OCI-LY1 (cell line): ENCODE measurements around the gene LEP.

Source experiments
- H2AFZ ChIP-seq: fragments of 200-600 bp; sonication (generic), shearing (Covaris generic); 2 replicates; pipeline ENCODE4 v1.6.0; 2014; ENCODE audit warnings: antibody characterized with exemption, mild to moderate bottlenecking, low read length
- H3F3A ChIP-seq: fragments of 200-600 bp; sonication (generic), shearing (Covaris generic); 2 replicates; pipeline ENCODE4 v1.6.0; 2014; ENCODE audit warnings: mild to moderate bottlenecking, antibody characterized with exemption, low read length, moderate library complexity; ENCODE audit not compliant: insufficient read depth
- H3K27ac ChIP-seq: fragments of 200-600 bp; sonication (generic); 2 replicates; pipeline ENCODE4 v1.5.1; 2014; ENCODE audit warnings: low read length, mixed run types, mild to moderate bottlenecking, low read depth; ENCODE audit not compliant: poor library complexity, severe bottlenecking
- H3K27me3 ChIP-seq: fragments of 200-600 bp; sonication (generic); 2 replicates; pipeline ENCODE4 v1.6.0; 2014; ENCODE audit warnings: antibody characterized with exemption, mild to moderate bottlenecking, low read length, moderate library complexity; ENCODE audit not compliant: insufficient read depth
- H3K36me3 ChIP-seq: fragments of 200-600 bp; sonication (generic); 2 replicates; pipeline ENCODE4 v1.6.1; 2014; ENCODE audit warnings: mild to moderate bottlenecking, antibody characterized with exemption, low read length, moderate library complexity, mixed read lengths; ENCODE audit not compliant: insufficient read depth
- H3K4me1 ChIP-seq: fragments of 200-600 bp; sonication (generic); 2 replicates; pipeline ENCODE4 v1.5.1; 2014; ENCODE audit warnings: mild to moderate bottlenecking, low read length, moderate library complexity; ENCODE audit not compliant: insufficient read depth, severe bottlenecking
- H3K4me2 ChIP-seq: fragments of 200-600 bp; sonication (generic), shearing (Covaris generic); 2 replicates; pipeline ENCODE4 v1.6.1; 2014; ENCODE audit warnings: low read length
- H3K4me3 ChIP-seq: fragments of 200-600 bp; sonication (generic); 2 replicates; pipeline ENCODE4 v1.5.1; 2014; ENCODE audit warnings: low read length, low read depth, mild to moderate bottlenecking, mixed read lengths; ENCODE audit not compliant: poor library complexity, severe bottlenecking
- H3K79me2 ChIP-seq: fragments of 200-600 bp; shearing (Covaris generic); 2 replicates; pipeline ENCODE4 v1.6.1; 2016; ENCODE audit warnings: mixed run types, low read length, mixed read lengths; ENCODE audit not compliant: insufficient read depth
- H3K9ac ChIP-seq: fragments of 200-600 bp; sonication (generic), shearing (Covaris generic); 2 replicates; pipeline ENCODE4 v1.6.1; 2014; ENCODE audit warnings: mild to moderate bottlenecking, low read length, mixed read lengths
- H3K9me2 ChIP-seq: fragments of 200-600 bp; sonication (generic), shearing (Covaris generic); 2 replicates; pipeline ENCODE4 v1.6.1; 2014; ENCODE audit warnings: low read depth, mild to moderate bottlenecking, low read length, mixed read lengths
- H3K9me3 ChIP-seq: fragments of 200-600 bp; shearing (Covaris generic); 2 replicates; pipeline ENCODE4 v1.6.1; 2014; ENCODE audit warnings: low read length, mixed read lengths
- H4K20me1 ChIP-seq: fragments of 200-600 bp; sonication (generic), shearing (Covaris generic); 2 replicates; pipeline ENCODE4 v1.6.0; 2016; ENCODE audit warnings: mild to moderate bottlenecking, low read length; ENCODE audit not compliant: insufficient read depth
- CTCF ChIP-seq: fragments of 200-600 bp; sonication (generic), shearing (Covaris generic); IDR thresholded peaks from 2 replicates; pipeline ENCODE4 v1.5.1; 2017; ENCODE audit warnings: mild to moderate bottlenecking, antibody characterized with exemption, low read length, moderate library complexity, mixed read lengths
- EZH2 ChIP-seq: fragments of 200-600 bp; sonication (generic), shearing (Covaris generic); IDR thresholded peaks from 2 replicates; pipeline ENCODE4 v1.8.0; 2017; ENCODE audit warnings: borderline replicate concordance, mixed run types, mild to moderate bottlenecking, antibody characterized with exemption, low read length, moderate library complexity, mixed read lengths

LEP gene

GRCh38 chr7:128259131-128260061, 18.3 kb downstream of the LEP start:
- no peak overlapping the region for H3K4me2 ChIP-seq

DNA sequence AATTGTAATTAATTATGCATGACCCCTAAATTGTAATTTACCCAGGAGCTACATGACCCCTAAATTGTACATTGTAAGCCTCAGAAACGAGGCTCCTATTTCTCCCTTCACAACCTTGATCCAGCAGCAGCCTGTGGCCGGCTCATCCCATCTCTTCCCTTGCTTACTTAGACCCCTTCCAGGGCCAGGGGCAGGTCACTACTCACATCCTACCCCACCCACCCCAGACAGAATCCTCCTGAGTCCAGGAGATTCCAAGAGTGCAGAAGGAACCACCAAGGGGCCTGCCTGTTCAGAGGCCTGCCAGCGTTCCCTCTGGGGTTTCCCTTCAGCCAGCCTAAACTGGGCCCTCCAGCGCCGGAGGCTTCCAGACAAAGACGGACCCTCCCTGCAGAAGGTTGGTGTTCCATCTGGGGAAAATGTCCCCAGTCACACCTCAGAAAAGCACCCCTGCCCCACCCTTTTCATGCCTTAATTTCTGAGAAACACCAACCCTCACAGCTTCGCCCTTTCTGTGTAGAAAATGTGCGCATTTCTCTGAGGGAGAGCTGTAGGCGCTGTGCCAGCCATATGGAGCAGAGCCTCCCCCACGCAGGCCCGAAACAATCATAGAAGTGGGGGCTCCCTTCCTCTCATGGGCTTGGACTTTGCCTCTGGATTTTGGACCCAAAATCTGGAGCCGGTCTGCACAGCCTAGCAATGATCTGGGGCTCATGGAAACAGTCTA, 19.2 kb downstream of the LEP start:
- Histone ChIP-seq H3K36me3 (no peaks in the 10 kb centered on the region), H3K4me1 (no peaks in the 10 kb centered on the region), H3K4me3 (no peak overlapping the region), H4K20me1 (no peaks in the 10 kb centered on the region), H3K79me2 (no peaks in the 10 kb centered on the region), H3F3A (no peaks in the 10 kb centered on the region), H3K9me2 (no peaks in the 10 kb centered on the region), H2AFZ (no peak overlapping the region), H3K4me2 (no peak overlapping the region), H3K27me3 (peaks cover 11% of the 10 kb centered on the region; the same call in 1 of the 2 replicates), H3K9me3 (no peaks in the 10 kb centered on the region), H3K27ac (no peak overlapping the region), H3K9ac (no peak overlapping the region)
- TF ChIP-seq CTCF (no peak), EZH2 (no peak)

More at GRCh38 chr7:128259131-128260061, 18.3 kb downstream of the LEP start:
- Histone ChIP-seq H3K9me3 (no peaks in the 10 kb centered on the region), H3K4me3 (no peak overlapping the region), H3K79me2 (no peaks in the 10 kb centered on the region), H3K27me3 (peaks cover 13% of the 10 kb centered on the region; the same call in 1 of the 2 replicates), H3K9me2 (no peaks in the 10 kb centered on the region), H3K4me1 (no peaks in the 10 kb centered on the region), H3K9ac (no peak overlapping the region), H2AFZ (no peak overlapping the region), H3K27ac (no peak overlapping the region), H4K20me1 (no peaks in the 10 kb centered on the region), H3F3A (no peaks in the 10 kb centered on the region), H3K36me3 (no peaks in the 10 kb centered on the region)
- TF ChIP-seq EZH2, result no peak
- no peak for TF ChIP-seq CTCF

- no peak for TF ChIP-seq CTCF
- no peak for TF ChIP-seq EZH2
- Histone ChIP-seq H3K79me2 (no peaks in the 10 kb centered on the region), H2AFZ (no peak overlapping the region), H3F3A (no peaks in the 10 kb centered on the region), H3K4me2 (no peak overlapping the region), H3K36me3 (no peaks in the 10 kb centered on the region), H3K4me1 (no peaks in the 10 kb centered on the region), H4K20me1 (no peaks in the 10 kb centered on the region), H3K4me3 (no peak overlapping the region), H3K27me3 (peaks cover 6% of the 10 kb centered on the region; the same call in 1 of the 2 replicates), H3K9me3 (no peaks in the 10 kb centered on the region), H3K9ac (no peak overlapping the region), H3K9me2 (no peaks in the 10 kb centered on the region), H3K27ac (no peak overlapping the region)
Measured at GRCh38 chr7:128262273-128263028, 21.4 kb downstream of the LEP start.
